Ureter (tissue), 1 donor: ENCODE results near the gene ANKS4B. TPM values are rescaled to one million over a fixed set of nuclear protein-coding genes. Genes with fewer than 3 reads are reported as not detected.
"Not testable (repeated sequence)": the region's sequence is repeated elsewhere in the genome, so short reads cannot be mapped to it uniquely, and the experiment has no call there.

ENCODE experiments used
- DNase-seq: peaks from one replicate; pipeline ENCODE4 v3.0.0-alpha.2; 2020; ENCODE audit warnings: low spot score
- total RNA-seq: library from RNA; stranded (reverse); gene quantifications from one replicate; pipeline ENCODE4 v1.2.4, GENCODE V29; 2023
- donor health status: DM: yes; HTN: yes; CAD: no.

Gene ANKS4B, protein sequence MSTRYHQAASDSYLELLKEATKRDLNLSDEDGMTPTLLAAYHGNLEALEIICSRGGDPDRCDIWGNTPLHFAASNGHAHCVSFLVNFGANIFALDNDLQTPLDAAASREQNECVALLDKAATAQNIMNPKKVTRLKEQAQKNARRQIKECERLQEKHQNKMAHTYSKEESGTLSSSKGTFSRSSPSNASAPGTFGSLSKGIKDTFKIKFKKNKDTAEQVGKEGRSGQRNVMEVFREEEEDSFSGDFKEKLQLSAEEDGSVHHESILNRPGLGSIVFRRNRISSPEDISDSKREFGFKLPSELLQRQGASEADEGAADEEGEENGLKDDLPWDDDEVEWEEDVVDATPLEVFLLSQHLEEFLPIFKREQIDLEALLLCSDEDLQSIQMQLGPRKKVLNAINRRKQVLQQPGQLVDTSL
- not detected for total RNA-seq

DNA sequence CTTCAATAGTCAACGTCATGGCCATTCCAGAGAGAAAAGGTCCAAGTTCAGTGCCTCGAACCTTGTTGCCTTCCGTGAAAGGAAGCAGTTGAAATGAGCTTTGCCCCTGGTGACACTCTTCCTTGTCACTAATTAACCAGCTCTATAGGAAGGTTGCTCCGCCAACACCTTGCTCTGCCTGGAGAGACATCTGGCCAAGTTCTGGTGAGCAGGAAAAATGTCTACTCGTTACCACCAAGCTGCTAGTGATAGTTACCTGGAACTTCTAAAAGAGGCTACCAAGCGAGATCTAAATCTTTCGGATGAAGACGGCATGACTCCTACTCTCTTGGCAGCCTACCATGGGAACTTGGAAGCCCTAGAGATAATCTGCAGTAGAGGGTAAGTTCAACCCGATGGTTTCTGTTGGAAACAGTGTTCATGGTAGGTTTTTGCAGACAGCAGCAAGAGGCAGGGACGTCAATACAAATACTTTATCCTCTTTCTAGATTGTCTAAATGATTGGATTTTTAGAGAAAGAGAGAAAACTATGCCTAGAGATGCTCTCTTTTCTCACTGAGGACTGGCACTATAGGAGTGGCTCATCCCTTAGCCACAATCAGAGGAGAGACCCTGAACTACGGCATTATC lies at the start of gene ANKS4B:
Gene ANKS4B (plus strand): TSS at position 179 of the 630 bp plus-strand sequence. CDS start 39 bp downstream, at position 218.
- no peak for DNase-seq

DNA sequence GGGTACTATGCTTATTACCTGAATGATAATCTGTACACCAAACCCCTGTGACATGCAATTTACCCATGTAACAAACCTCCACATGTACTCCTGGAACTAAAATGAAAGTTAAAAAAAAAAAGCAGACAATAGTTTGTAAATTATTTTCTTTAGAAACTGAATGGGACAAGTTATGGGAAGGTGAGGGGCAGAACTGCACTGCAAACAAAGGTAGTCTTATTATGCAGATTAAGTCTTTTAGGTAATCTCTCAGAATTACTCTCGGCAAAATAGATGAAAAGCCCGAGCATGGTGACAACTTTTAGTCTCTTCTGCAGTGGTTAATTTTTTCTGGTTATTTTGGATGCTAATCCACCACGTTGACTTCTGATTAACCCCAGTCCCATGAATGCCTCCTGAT lies 49.5 kb upstream of the ANKS4B start:
- no peak for DNase-seq

DNA sequence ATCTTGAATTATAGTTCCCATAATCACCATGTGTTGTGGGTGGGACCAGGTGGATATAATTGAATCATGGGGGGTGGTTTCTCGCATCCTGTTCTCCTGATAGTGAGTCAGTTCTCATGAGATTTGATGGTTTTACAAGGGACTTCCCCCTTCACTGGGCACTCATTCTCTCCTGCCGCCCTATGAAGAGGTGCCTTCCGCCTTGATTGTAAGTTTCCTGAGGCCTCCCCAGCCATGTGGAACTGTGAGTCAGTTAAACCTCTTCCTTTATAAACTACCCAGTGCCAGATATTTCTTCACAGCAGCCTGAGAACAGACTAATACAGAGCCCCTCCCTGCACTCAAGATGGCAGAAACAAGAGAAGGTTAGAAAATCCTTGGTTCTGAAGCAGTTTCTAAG lies 48.7 kb upstream of the ANKS4B start:
- DNase-seq = no peak

DNA sequence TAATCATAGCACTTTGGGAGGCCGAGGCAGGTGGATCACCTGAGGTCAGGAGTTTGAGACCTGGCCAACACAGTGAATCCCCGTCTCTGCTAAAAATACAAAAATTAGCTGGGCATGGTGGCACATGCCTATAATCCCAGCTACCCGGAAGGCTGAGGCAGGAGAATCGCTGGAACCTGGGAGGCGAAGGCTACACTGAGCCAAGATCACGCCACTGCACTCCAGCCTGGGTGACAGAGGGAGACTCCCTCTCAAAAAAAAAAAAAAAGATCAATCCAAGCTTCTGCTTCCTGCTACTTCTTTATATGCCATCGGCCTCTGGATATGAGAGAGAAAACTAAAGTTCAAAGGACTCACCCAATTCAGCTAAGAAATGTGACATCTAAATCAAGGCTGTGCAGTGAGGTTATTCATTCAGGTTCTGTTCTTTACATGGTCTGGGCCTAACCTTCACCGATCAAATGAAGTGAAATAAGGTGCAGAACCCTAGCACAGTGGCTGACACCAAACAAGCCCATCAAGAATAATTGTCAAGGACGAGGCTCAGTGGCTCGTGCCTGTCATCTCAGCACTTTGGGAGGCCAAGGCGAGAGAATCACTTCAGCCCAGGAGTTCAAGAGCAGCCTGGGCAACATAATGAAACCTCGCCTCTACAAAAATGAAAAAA lies 47.7 kb upstream of the ANKS4B start:
- DNase-seq = no peak

DNA sequence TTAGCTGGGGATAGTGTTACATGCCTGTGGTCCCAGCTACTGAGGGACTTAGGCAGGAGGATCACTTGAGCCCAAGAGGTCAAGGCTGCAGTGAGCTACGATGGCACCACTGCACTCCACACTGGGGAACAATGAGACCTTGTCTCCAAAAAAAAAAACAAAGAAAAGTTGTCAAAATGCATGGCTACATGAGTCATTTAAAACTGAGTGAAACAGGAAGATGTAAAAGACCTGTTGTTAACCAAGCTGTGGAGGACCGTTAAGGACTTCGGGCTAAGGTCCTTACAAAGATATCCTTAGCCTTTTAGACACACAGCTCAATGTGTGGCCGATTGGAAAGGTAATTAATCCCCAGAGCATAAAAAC lies 47.2 kb upstream of the ANKS4B start:
- no peak for DNase-seq

DNA sequence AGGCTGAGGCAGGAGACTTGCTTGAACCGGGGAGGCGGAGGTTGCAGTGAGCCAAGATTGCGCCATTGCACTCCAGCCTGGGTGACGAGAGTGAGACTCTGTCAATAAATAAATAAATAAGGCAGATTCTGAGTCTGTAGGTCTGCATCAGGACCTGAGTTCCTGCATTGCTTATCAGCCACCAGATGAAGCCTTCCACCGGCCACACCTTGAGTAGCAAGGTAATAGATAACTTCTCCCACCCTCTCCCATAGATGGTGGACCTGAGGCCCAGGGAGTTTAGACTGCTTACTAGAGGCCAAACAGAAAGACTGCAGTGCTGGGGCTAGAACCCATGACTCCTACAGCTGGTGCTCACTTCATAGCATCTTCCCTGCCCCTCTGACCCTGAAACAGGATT lies 44.2 kb upstream of the ANKS4B start:
- no peak for DNase-seq

DNA sequence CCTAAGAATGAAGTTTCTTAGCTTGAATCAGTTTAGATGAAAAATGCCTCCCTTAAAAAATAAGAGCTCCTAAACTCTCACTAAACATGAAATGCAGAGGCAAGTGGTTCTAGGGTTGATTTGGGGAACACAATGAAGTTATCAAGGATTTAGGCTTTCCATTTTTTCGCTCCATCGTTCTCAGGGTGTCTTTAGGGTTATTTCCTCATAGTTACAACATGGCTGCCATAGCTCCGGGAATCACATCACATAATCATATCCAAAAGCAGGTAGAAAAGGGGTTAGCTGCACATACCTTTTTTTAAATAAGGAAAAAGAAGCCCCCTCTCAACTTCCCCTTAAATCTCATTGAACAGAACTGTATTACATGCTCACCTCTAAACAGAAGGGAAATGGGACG lies 43.5 kb upstream of the ANKS4B start:
- no peak for DNase-seq

DNA sequence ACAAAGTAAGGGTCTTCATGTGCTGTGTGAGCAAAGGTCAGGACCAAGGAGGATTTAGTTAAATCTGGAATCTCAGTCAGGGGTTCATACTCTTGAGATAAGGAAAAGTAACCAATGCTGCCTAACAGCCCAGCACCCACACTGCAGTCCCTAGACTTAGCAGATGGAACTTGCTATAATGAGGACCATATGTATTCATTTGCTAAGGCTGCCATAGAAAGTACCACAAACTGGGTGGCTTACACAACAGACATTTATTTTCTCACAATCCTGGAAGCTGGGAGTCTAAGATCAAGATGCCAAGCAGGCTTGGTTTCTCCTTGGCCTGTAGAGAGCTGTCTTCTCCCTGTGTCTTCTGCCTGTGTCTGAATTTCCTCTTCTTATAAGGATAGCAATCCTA lies 42.9 kb upstream of the ANKS4B start:
- DNase-seq = no peak

DNA sequence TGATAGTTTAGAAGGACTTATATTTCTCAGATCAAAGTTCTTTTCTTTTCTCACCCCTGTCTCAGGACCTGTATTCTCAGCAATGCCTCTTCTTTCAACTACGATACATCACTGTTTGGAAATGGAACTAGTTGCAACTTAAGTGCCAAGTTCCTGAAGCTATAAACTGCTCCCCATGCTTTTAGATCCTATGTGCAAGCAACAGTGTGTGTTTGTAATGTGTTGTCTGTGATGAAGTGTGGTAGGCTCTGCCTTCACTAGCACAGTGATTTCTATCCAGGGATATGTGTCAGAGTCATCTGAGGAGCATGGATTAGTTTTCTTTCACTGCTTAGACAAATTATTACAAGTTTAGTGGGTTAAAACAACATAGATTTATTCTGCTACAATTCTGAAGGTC lies 40.5 kb upstream of the ANKS4B start:
- DNase-seq = no peak

DNA sequence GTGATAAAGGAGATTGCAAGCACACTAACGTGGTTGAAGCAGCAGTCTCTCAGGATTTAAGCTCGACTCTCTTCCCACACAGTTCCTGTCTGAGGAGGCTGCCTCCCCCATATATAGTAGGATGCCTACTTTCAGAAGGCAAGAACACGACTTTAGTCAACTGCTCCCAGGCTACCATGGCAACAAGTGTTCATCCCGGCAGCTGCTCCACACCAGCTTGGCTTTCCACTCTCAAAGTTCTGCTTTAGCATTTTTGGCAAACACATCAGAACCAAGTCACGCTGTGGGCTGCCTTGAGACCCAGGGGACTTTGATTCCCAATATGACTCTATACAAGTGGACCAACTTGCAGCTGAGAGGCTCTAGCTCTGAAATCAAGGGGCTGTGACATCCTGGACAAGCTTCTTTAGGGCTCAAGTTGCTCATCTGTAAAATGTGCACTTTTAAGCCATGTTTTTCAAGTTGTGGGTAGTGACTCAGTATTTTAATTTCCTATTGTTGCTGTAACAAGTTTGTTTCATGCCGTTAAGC lies 38.7 kb upstream of the ANKS4B start:
- DNase-seq = no peak

DNA sequence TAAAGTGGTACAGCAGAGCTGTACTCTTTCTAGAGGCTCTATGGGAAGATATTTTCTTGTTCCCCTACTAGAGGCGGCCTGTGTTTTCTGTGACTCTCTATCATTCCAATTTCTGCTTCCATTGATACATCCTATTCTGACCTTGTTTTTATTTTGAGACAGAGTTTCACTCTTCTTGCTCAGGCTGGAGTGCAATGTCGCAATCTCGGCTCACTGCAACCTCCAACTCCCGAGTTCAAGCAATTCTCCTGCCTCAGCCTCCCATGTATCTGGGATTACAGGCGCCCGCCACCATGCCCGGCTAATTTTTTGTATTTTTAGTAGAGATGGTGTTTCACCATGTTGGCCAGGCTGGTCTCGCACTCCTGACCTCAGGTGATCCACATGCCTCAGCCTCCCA lies 38.2 kb upstream of the ANKS4B start:
- not testable (repeated sequence) for DNase-seq

DNA sequence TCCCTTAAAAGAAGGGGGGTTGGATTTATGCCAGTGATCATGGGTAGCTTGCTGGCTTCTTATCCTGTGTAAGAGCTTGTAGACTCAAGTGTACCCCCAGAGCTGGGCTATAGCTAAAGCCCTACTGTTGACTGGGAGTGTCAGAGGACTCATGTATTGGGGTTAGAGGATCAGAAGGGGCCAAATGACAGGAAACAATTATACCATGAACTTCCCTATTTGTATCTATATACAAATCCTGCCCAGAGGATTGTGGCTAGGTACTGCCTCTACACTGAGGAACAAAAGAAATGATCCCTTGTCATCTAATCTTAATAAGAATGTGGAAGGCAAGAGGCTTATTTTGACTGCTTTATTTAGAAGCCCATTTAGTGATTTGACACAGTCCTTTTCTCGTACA lies 36.4 kb upstream of the ANKS4B start:
- no peak for DNase-seq

DNA sequence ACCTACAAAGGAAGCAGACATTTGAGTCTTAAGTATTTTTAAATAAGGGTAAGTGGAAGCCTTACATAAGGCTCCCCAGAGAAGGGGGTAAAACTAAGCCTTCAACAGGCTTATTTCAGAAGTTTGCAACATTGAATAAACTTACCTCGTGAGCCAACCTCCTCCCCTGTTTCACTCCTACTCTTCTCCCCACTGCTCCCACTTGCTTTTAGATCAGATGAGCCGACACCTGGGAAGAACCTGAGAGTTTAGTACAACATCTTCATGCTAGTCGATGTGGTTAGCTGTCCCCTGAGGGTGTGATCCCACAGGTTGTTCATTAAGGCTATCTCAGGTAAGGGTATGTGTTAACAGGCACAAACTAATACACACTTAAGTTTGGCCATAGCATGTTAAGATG lies 35.9 kb upstream of the ANKS4B start:
- no peak for DNase-seq

DNA sequence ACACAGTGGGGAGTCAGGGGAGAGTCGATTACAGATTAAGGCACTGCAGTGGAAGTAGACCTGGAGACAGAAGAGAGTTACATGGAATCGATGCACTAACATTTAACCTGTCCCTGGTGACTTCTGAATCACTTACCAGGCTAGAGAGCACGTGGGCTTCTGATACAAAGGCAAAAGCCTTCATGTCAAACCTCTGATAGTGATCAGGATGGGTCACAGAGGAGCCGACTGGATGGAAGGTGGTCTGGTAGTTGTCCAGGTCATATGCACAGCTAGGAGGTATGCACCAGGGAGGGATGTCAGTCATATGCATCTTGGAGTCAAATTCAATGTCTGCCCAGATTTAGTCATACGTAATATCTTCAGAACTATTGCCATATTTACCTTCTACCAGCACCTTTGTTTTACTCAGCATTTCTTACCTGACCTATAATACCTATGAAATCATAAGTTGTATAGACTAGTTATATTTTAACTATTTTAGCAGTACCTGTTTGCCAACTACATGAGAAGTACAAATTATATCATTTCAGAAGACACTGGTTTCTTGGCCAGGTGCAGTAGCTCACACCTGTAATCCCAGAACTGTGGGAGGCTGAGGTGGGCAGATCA lies 33.8 kb upstream of the ANKS4B start:
- no peak for DNase-seq

DNA sequence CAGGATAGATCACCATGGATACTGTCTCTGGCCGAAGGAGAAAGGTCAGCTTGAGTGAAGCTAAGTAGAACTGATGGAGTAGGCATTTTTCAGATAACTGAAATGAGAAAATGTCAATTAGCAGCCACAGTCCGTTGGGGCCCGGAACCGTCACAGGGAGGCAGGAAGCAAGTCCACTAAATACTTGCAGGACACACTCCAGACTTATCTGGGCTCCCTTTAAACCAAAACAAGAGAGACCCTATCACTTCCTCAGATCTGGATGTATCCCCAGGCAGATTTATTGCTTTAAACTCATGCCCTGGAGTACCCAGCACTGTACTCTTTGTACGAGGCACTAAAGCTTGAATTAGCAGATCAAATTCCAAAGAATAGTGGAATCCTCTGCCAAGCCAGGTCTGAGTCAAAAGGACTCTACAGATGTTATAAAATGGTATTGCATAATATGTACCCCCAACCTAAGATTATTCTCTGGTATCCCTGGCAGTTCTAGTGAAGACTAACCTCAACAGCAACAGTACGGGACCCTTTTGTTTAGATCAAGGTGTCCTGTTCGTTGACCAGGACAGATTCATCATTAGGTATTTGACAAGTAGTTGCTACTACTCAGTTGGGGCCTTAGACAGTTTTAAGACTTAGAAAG lies 30.2 kb upstream of the ANKS4B start:
- DNase-seq = no peak

DNA sequence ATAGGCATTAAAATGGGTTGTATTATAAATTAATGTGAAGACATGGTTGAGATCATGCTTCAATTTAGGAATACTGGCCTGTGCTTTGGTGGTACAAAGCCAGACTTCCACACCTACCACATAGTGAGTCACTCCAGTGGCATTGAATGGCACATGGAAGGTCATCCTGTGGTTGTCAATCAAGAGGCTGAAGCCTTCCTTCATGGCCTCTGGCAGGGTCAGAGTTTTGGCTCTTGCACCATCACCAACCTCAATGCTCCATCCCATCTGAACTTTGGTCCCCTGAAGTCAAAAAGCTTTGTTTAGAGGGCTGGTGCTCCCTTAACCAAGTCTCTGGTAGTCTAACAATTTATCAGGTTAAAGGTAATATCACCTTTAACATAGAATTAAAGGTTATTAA lies 28.2 kb upstream of the ANKS4B start:
- DNase-seq = no peak

DNA sequence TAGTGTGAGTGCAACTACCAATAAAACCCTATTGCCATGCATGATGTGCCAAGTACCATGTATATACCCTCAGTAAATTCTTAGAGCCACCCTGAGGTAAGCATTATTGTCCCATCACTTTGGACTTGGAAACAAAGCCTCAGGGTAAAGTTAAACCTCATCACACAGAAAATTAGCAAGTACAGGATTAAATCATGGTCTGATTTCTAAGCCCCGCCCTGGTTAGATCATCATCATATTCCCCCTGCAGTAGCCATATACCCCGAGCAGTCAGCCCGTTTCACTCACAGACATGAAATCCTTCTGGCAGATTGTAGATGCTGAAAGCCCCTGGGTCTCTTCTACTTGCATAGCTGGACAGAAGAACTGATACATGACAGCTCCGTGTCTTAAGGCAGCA lies 26.9 kb upstream of the ANKS4B start:
- DNase-seq = no peak

DNA sequence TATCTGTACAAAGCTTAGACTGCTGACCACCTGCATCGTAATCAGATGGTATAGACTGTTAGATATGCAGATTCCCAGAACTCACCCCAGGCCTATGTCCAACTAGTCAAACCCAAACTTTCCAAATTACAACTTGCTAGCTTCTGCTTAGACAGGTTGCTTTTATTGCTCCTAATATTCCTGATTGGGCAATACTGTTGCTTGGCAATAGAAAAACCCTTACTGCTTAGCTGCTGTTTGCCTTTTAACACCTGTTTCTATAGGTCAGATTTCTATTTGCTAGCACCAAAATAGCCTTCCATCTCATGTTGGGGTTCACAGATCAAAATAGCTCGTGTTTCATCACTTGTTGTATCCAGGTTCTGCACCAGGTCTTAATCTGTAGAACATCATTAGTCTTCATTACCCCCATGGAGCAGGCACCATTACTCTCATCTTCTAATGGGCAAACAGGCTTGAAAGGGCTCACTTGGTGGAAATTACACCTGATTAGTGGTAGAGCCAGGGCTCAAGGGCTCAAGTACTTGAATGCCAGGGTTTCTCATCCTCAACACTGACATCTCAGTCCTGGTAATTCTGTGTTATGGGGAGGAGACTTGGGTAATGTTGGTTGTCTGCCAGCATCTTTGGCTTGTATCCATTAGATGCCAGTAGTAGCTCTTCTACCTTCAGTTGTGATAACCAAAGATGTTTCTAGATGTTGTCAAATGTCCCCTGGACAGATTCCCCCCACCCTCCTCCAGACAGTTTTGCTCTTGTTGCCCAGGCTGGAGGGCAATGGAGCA lies 24.9 kb upstream of the ANKS4B start:
- no peak for DNase-seq

DNA sequence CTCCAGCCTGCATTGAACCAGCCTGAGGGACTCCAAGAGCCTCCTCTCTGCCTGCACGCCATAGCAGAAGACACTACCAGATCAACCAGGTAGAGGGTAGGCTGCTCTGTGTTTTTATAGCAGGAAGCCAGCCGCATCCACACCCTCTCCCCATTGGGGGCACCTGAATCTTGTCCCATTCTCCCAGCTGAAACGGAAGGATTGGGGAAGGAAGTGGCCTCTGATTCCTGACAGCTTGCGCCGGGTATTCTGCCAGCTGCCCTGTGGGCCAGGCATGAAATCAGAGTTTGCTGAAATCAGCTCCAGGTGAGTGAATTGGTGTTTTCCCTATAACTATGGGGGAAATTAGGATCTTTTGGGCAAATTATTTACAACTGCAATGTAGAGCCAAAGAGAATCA lies 22.0 kb upstream of the ANKS4B start, which contains the start of gene ZP2:
Gene ZP2 (minus strand): TSS at position 89 of the 400 bp plus-strand sequence. CDS start 27 bp downstream, at position 62.
- DNase-seq = no peak

DNA sequence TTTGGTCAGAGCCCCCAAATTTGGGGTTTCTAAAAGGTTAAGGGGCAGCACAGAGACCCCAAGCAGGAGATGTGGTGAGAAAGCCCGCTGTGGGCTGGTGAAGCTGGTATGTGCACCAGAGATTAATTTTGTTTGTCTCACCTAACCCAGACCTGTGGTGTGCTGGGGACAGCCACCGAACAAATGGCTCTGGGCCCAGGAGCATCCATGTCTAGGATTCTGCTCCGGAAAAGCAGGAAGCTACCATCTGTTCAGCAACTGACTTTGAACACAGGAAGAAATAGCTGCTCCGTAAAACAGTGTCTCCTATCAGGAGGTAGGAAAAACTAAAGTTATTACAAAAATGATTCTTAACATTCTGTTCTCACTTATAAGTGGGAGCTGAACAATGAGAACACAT lies 19.4 kb upstream of the ANKS4B start:
- no peak for DNase-seq

DNA sequence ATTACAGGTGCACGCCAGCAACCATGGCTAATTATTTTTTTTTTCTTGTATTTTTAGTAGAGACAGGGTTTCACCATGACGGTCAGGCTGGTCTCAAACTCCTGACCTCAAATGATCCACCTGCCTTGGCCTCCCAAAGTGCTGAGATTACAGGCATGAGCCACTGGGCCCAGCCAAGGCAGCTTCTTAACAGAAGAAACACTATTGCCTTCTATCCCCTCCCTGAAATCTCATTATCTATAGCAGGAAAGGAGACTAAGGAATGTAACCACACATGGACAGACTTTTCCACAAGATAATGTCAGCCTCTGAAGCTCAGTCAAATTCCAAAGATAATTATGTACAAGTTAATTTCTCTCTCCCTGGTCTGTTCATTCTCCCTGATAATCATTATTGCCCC lies 16.4 kb upstream of the ANKS4B start:
- DNase-seq = no peak
